ENCODE measurements around the gene SVOPL.
A peak's percentile ranks its signal among the peaks of the same experiment; 100 is the strongest.

Gene SVOPL

DNA sequence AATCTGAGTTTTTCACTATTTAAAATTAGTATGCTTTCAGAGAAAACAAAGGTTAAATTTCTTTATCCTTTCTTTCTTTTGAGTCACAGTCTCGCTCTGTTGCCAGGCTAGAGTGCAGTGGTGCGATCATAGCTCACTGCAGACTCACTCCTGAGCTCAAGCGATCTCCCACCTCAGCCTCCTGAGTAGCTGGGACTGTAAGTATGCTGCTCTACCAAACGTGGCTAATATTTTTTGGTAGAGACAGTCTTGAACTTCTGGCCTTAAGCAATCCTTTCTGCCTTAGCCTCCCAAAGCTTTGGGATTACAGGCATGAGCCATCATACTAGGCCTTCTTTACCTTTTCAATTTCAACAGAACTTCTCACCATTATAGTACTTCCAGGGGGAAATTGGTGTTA lies 127.4 kb downstream of the SVOPL start:
- peaks cover 18 to 80% (median 55%) of the 10 kb centered on the region in 4 experiments for H3K36me3 ChIP-seq (ENCODE audit: control insufficient read depth in 4 of 4, insufficient read depth in 4 of 4, low read length in 3 of 4)
- WGBS (ENCODE audit: insufficient coverage): 100% methylated on average over 4 of the region's 4 CpGs
- no peak for DNase-seq
- H3K4me3 ChIP-seq (ENCODE audit: control insufficient read depth in 1 of 7, extremely low read depth in 1 of 7, insufficient read depth in 4 of 7, low read depth in 2 of 7, low read length in 6 of 7): no peak overlapping the region
- peaks cover 0 to 3% (median 0%) of the 10 kb centered on the region in 5 experiments for H3K9me3 ChIP-seq (ENCODE audit: control extremely low read depth in 1 of 5, control insufficient read depth in 4 of 5, insufficient read depth in 2 of 5, low read depth in 1 of 5, low read length in 4 of 5)
- CTCF ChIA-PET: interaction anchor here (1.5 kb wide), 1 partner anchor 165 kb away, joined by 4 read pairs; no protein-coding TSS in a partner anchor
- no peaks in the 10 kb centered on the region for H3K4me1 ChIP-seq (ENCODE audit: control extremely low read depth in 1 of 4, control insufficient read depth in 4 of 4, insufficient read depth in 4 of 4, low read length in 3 of 4)
- H3K27ac ChIP-seq (ENCODE audit: insufficient read depth in 1 of 2, low read depth in 1 of 2, low read length in 2 of 2, poor library complexity in 1 of 2, severe bottlenecking in 2 of 2): no peak overlapping the region
- POLR2A ChIA-PET: no interaction called here
- no peaks in the 10 kb centered on the region for H3K27me3 ChIP-seq (replicated peaks in 2 of 5; ENCODE audit: control insufficient read depth in 4 of 5, insufficient read depth in 5 of 5, low read length in 4 of 5)

DNA sequence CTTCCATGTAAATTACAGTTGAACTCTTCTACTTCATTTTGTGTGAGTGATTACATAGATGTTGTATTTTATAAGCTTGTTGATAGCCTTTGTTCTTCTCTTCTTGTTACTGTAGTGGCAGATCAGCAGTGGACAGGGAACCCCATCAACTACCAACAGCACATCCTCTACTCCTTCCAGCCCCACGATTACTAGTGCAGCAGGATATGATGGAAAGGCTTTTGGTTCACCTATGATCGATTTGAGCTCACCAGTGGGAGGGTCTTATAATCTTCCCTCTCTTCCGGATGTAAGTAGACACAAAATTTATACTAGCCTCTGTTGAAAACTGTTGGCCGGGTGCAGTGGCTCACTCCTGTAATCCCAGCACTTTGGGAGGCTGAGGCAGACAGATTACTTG lies 130.4 kb downstream of the SVOPL start:
- Histone ChIP-seq H3K4me3 (ENCODE audit: control insufficient read depth in 1 of 7, extremely low read depth in 1 of 7, insufficient read depth in 4 of 7, low read depth in 2 of 7, low read length in 6 of 7) (no peak overlapping the region), H3K36me3 (ENCODE audit: control insufficient read depth in 4 of 4, insufficient read depth in 4 of 4, low read length in 3 of 4) (peaks cover 25 to 81% (median 58%) of the 10 kb centered on the region in 4 experiments), H3K27ac (ENCODE audit: insufficient read depth in 1 of 2, low read depth in 1 of 2, low read length in 2 of 2, poor library complexity in 1 of 2, severe bottlenecking in 2 of 2) (no peak overlapping the region), H3K4me1 (ENCODE audit: control extremely low read depth in 1 of 4, control insufficient read depth in 4 of 4, insufficient read depth in 4 of 4, low read length in 3 of 4) (no peaks in the 10 kb centered on the region), H3K27me3 (replicated peaks in 2 of 5; ENCODE audit: control insufficient read depth in 4 of 5, insufficient read depth in 5 of 5, low read length in 4 of 5) (no peaks in the 10 kb centered on the region), H3K9me3 (ENCODE audit: control extremely low read depth in 1 of 5, control insufficient read depth in 4 of 5, insufficient read depth in 2 of 5, low read depth in 1 of 5, low read length in 4 of 5) (peaks cover 6 to 20% (median 8%) of the 10 kb centered on the region in 5 experiments)
- 94% methylated on average over 4 of the region's 4 CpGs for WGBS (ENCODE audit: insufficient coverage)
- ChIA-PET CTCF (no interaction called here), POLR2A (interaction anchor here (0.7 kb wide), 1 partner anchor 54 kb away, joined by 3 read pairs; no protein-coding TSS in a partner anchor)
- no peak for DNase-seq

DNA sequence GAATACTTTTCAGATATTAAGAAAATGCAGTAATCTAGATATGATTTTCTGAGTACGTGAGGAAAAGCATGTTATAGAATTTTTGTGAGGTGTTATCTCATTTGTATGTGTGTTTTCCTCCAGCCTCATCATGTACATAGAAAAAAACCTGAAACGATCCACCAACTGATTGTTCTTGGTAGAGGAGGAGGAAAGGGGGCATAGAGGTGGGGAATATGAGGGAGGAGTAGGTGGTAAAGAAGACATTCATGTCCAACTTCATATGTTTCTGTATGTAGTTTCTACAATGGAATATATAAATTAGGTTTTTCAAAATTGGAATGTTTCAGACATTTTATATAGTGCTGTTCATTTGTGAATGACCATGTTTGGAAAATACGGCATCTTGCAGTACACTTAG lies 131.7 kb downstream of the SVOPL start:
- no peak for DNase-seq
- Histone ChIP-seq H3K36me3 (ENCODE audit: control insufficient read depth in 4 of 4, insufficient read depth in 4 of 4, low read length in 3 of 4) (peaks cover 29 to 93% (median 65%) of the 10 kb centered on the region in 4 experiments), H3K4me3 (ENCODE audit: control insufficient read depth in 1 of 7, extremely low read depth in 1 of 7, insufficient read depth in 4 of 7, low read depth in 2 of 7, low read length in 6 of 7) (no peak overlapping the region), H3K27me3 (replicated peaks in 2 of 5; ENCODE audit: control insufficient read depth in 4 of 5, insufficient read depth in 5 of 5, low read length in 4 of 5) (no peaks in the 10 kb centered on the region), H3K4me1 (ENCODE audit: control extremely low read depth in 1 of 4, control insufficient read depth in 4 of 4, insufficient read depth in 4 of 4, low read length in 3 of 4) (no peaks in the 10 kb centered on the region), H3K9me3 (ENCODE audit: control extremely low read depth in 1 of 5, control insufficient read depth in 4 of 5, insufficient read depth in 2 of 5, low read depth in 1 of 5, low read length in 4 of 5) (peaks cover 7 to 33% (median 21%) of the 10 kb centered on the region in 5 experiments), H3K27ac (ENCODE audit: insufficient read depth in 1 of 2, low read depth in 1 of 2, low read length in 2 of 2, poor library complexity in 1 of 2, severe bottlenecking in 2 of 2) (no peak overlapping the region)
- 83% methylated on average over 1 of the region's 3 CpGs for WGBS (ENCODE audit: insufficient coverage)
- ChIA-PET CTCF (no interaction called here), POLR2A (no interaction called here)

DNA sequence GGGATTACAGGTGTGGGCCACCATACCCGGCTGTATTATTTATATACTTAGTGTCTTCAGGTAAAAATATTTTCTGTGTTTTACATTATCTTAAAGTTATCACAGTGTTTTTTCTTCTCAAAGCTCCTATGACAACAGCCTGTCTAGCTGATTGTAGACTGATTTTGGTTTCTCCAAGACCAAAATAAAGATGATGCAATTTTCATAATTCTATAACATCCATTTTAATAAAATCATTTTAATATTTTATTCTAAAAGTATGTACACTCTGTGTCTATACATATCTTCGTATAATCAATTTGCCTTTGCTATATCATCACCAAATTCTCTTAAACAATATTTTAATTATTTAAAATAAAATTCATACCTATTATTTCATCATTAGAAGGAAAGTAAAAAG lies 132.5 kb downstream of the SVOPL start:
- POLR2A ChIA-PET: no interaction called here
- WGBS (ENCODE audit: insufficient coverage): no CpG with 5 or more reads among the region's 2 CpGs
- CTCF ChIA-PET: interaction anchor here (1.1 to 1.2 kb wide), 2 partner anchors 11 to 27 kb away, joined by 3 read pairs; no protein-coding TSS in a partner anchor

DNA sequence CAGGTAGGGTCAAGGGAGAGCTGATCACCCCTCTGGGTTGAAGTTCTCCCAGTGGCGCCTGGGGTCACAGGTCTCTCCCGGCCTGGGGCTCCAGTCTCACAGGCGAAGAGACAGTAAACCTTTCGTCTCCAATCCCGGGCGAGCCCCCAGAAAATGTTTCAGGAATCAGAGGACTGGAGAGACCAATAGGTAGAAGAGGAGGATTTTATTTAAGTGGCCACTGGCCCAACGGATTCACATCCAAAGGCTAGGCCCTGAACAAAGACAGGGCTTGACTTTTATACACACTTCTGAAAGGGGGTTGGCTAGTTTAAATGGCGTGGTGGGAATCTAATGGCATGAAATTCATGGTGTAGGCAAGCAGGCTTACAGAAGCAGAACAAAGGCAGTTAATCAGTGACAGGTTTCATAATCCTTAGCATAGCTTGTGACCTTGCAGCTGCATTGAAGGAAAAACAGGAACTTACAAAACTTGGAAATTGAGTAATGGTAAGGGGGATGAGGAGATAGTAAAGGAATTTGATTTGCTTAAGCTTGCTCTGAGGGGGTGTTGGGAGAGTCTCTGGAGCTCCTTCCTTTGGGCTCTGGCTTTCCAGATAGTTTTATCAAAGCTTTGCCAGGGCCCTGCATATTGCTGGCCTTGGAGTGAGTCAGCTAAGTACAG lies 135.6 kb downstream of the SVOPL start:
- WGBS (ENCODE audit: insufficient coverage): 95% methylated on average over 8 of the region's 8 CpGs
- Histone ChIP-seq H3K27ac (ENCODE audit: insufficient read depth in 1 of 2, low read depth in 1 of 2, low read length in 2 of 2, poor library complexity in 1 of 2, severe bottlenecking in 2 of 2) (no peak overlapping the region), H3K9me3 (ENCODE audit: control extremely low read depth in 1 of 5, control insufficient read depth in 4 of 5, insufficient read depth in 2 of 5, low read depth in 1 of 5, low read length in 4 of 5) (peaks cover 9 to 71% (median 58%) of the 10 kb centered on the region in 5 experiments), H3K4me3 (ENCODE audit: control insufficient read depth in 1 of 7, extremely low read depth in 1 of 7, insufficient read depth in 4 of 7, low read depth in 2 of 7, low read length in 6 of 7) (no peak overlapping the region), H3K4me1 (ENCODE audit: control extremely low read depth in 1 of 4, control insufficient read depth in 4 of 4, insufficient read depth in 4 of 4, low read length in 3 of 4) (no peaks in the 10 kb centered on the region), H3K27me3 (replicated peaks in 2 of 5; ENCODE audit: control insufficient read depth in 4 of 5, insufficient read depth in 5 of 5, low read length in 4 of 5) (no peaks in the 10 kb centered on the region), H3K36me3 (ENCODE audit: control insufficient read depth in 4 of 4, insufficient read depth in 4 of 4, low read length in 3 of 4) (peaks cover 47 to 96% (median 80%) of the 10 kb centered on the region in 4 experiments)
- ChIA-PET POLR2A (no interaction called here), CTCF (interaction anchor here (1.2 to 1.3 kb wide), 2 partner anchors 9 to 38 kb away, joined by 3 to 6 read pairs; no protein-coding TSS in a partner anchor)
- DNase-seq: peak; percentile 54 to 74 (median 69)

More for the DNA sequence above, 132.5 kb downstream of the SVOPL start:
- no peak overlapping the region for H3K4me3 ChIP-seq (ENCODE audit: control insufficient read depth in 1 of 7, extremely low read depth in 1 of 7, insufficient read depth in 4 of 7, low read depth in 2 of 7, low read length in 6 of 7)
- H3K36me3 ChIP-seq (ENCODE audit: control insufficient read depth in 4 of 4, insufficient read depth in 4 of 4, low read length in 3 of 4): peaks cover 33 to 93% (median 70%) of the 10 kb centered on the region in 4 experiments
- peaks cover 7 to 40% (median 29%) of the 10 kb centered on the region in 5 experiments for H3K9me3 ChIP-seq (ENCODE audit: control extremely low read depth in 1 of 5, control insufficient read depth in 4 of 5, insufficient read depth in 2 of 5, low read depth in 1 of 5, low read length in 4 of 5)
- no peak for DNase-seq
- no peaks in the 10 kb centered on the region for H3K27me3 ChIP-seq (replicated peaks in 2 of 5; ENCODE audit: control insufficient read depth in 4 of 5, insufficient read depth in 5 of 5, low read length in 4 of 5)
- no peaks in the 10 kb centered on the region for H3K4me1 ChIP-seq (ENCODE audit: control extremely low read depth in 1 of 4, control insufficient read depth in 4 of 4, insufficient read depth in 4 of 4, low read length in 3 of 4)
- no peak overlapping the region for H3K27ac ChIP-seq (ENCODE audit: insufficient read depth in 1 of 2, low read depth in 1 of 2, low read length in 2 of 2, poor library complexity in 1 of 2, severe bottlenecking in 2 of 2)

DNA sequence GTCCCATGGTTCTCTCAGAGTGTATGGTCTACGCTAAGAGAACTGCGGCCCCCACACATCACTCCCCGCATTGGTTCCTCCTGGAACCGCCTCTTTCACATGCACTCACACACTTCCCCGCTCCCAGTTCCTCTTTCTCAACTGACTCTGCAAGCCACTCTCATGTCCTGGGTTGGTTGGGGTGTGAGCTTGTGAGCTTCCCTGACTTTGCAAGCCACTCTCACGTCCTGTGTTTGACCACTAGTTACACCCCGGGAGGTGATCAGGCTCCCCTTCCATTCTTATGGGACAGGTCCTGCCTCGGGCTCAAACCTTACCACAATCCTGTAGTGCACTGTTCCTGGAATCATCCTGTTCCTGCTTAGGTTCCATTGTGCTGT lies 136.1 kb downstream of the SVOPL start:
- ChIA-PET CTCF (no interaction called here), POLR2A (no interaction called here)
- Histone ChIP-seq H3K27me3 (replicated peaks in 2 of 5; ENCODE audit: control insufficient read depth in 4 of 5, insufficient read depth in 5 of 5, low read length in 4 of 5) (no peaks in the 10 kb centered on the region), H3K27ac (ENCODE audit: insufficient read depth in 1 of 2, low read depth in 1 of 2, low read length in 2 of 2, poor library complexity in 1 of 2, severe bottlenecking in 2 of 2) (no peak overlapping the region), H3K9me3 (ENCODE audit: control extremely low read depth in 1 of 5, control insufficient read depth in 4 of 5, insufficient read depth in 2 of 5, low read depth in 1 of 5, low read length in 4 of 5) (peaks cover 11 to 76% (median 64%) of the 10 kb centered on the region in 5 experiments), H3K4me1 (ENCODE audit: control extremely low read depth in 1 of 4, control insufficient read depth in 4 of 4, insufficient read depth in 4 of 4, low read length in 3 of 4) (no peaks in the 10 kb centered on the region), H3K4me3 (ENCODE audit: control insufficient read depth in 1 of 7, extremely low read depth in 1 of 7, insufficient read depth in 4 of 7, low read depth in 2 of 7, low read length in 6 of 7) (peak overlapping the region in 1 of 7 experiments; percentile 19), H3K36me3 (ENCODE audit: control insufficient read depth in 4 of 4, insufficient read depth in 4 of 4, low read length in 3 of 4) (peaks cover 51 to 96% (median 81%) of the 10 kb centered on the region in 4 experiments)
- 97% methylated on average over 5 of the region's 8 CpGs for WGBS (ENCODE audit: insufficient coverage)
- no peak for DNase-seq

DNA sequence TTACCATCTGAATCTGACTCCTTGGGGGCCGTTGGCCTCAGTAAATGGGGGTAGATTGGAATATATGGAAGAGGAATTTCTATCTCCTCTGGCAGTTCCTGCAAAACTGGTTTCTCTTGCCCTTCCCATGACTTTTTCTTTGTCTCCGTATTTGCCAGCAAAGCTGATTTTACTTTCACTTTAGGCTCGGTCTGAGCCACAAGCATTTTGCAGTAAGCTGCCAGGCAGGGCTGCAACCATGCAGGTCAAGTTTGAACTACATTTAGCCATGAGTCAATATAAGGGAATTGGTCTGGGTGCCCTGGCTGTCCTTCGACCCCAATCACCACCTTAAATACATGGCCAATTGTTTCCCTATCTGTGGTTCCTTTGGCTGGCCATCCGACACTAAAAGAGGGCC lies 136.8 kb downstream of the SVOPL start:
- peaks cover 12 to 81% (median 70%) of the 10 kb centered on the region in 5 experiments for H3K9me3 ChIP-seq (ENCODE audit: control extremely low read depth in 1 of 5, control insufficient read depth in 4 of 5, insufficient read depth in 2 of 5, low read depth in 1 of 5, low read length in 4 of 5)
- CTCF ChIA-PET: no interaction called here
- no peaks in the 10 kb centered on the region for H3K27me3 ChIP-seq (replicated peaks in 2 of 5; ENCODE audit: control insufficient read depth in 4 of 5, insufficient read depth in 5 of 5, low read length in 4 of 5)
- POLR2A ChIA-PET: no interaction called here
- DNase-seq: no peak
- WGBS (ENCODE audit: insufficient coverage): 100% methylated on average over 1 of the region's 5 CpGs
- no peaks in the 10 kb centered on the region for H3K4me1 ChIP-seq (ENCODE audit: control extremely low read depth in 1 of 4, control insufficient read depth in 4 of 4, insufficient read depth in 4 of 4, low read length in 3 of 4)
- peaks cover 57 to 99% (median 85%) of the 10 kb centered on the region in 4 experiments for H3K36me3 ChIP-seq (ENCODE audit: control insufficient read depth in 4 of 4, insufficient read depth in 4 of 4, low read length in 3 of 4)
- no peak overlapping the region for H3K27ac ChIP-seq (ENCODE audit: insufficient read depth in 1 of 2, low read depth in 1 of 2, low read length in 2 of 2, poor library complexity in 1 of 2, severe bottlenecking in 2 of 2)
- peak overlapping the region in 1 of 7 experiments; percentile 28 for H3K4me3 ChIP-seq (ENCODE audit: control insufficient read depth in 1 of 7, extremely low read depth in 1 of 7, insufficient read depth in 4 of 7, low read depth in 2 of 7, low read length in 6 of 7)
